ENCODE results near the gene MAPRE3. TPM values are rescaled to one million over a fixed set of nuclear protein-coding genes. Genes with fewer than 3 reads are reported as not detected.

MAPRE3 gene
- total RNA-seq, 4 donors from 2014 or later: 23.8 to 63.6 (median 35.7) TPM

DNA sequence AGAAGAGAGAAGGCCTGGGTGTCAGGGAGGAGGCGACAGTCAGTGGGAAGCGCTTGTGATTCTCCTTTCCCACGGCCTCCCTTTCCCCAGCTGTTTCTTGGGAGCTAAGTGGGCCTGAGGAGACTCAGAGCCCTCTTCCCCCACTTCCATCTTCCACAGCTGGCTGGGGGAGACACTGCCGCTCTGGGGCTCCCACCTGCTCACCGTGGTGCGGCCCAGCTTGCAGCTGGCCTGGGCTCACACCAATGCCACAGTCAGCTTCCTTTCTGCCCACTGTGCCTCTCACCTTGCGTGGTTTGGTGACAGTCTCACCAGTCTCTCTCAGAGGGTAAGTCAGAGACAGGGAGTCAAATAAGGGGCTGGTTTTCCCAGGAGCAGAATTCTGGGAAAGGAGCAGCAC, 69.4 kb downstream of the MAPRE3 start:
- H3K4me3 ChIP-seq (ENCODE audit: low read depth, poor library complexity, severe bottlenecking): no peak overlapping the region
- intact Hi-C loops (cut with DNase I; ENCODE audit: low total_unique reads): no loop called here
- WGBS, 2 donors: 90 to 96% methylated on average over 7 of the region's 7 CpGs
- TF ChIP-seq, protein P1, sequence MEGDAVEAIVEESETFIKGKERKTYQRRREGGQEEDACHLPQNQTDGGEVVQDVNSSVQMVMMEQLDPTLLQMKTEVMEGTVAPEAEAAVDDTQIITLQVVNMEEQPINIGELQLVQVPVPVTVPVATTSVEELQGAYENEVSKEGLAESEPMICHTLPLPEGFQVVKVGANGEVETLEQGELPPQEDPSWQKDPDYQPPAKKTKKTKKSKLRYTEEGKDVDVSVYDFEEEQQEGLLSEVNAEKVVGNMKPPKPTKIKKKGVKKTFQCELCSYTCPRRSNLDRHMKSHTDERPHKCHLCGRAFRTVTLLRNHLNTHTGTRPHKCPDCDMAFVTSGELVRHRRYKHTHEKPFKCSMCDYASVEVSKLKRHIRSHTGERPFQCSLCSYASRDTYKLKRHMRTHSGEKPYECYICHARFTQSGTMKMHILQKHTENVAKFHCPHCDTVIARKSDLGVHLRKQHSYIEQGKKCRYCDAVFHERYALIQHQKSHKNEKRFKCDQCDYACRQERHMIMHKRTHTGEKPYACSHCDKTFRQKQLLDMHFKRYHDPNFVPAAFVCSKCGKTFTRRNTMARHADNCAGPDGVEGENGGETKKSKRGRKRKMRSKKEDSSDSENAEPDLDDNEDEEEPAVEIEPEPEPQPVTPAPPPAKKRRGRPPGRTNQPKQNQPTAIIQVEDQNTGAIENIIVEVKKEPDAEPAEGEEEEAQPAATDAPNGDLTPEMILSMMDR (IDR thresholded peaks at IDR 0.05): no peak
- no peak for TF ChIP-seq POLR2A (IDR thresholded peaks at IDR 0.05)
- no peak for DNase-seq (ENCODE audit: low spot score in 2 of 2)

DNA sequence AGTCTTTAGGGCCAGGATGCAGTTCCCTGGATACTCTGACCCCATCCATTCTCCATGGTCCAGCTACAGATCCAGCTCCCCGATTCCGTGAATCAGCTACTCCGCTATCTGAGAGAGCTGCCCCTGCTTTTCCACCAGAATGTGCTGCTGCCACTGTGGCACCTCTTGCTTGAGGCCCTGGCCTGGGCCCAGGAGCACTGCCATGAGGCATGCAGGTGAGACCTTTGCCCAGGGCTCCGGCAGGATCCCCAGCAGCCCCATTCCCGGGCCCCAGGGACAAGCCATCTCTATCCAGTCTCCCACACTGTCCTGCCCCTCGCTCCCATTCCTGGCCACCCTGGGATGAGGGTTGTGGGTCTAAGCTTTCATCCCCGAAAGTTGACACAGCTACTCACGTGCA, 69.8 kb downstream of the MAPRE3 start:
- H3K4me3 ChIP-seq (ENCODE audit: low read depth, poor library complexity, severe bottlenecking): no peak overlapping the region
- no peak for TF ChIP-seq POLR2A (IDR thresholded peaks at IDR 0.05)
- TF ChIP-seq, protein P1 (IDR thresholded peaks at IDR 0.05): no peak
- DNase-seq (ENCODE audit: low spot score in 2 of 2): no peak
- intact Hi-C loops (cut with DNase I; ENCODE audit: low total_unique reads): no loop called here
- 93 to 94% methylated on average over 8 of the region's 8 CpGs for WGBS, 2 donors

DNA sequence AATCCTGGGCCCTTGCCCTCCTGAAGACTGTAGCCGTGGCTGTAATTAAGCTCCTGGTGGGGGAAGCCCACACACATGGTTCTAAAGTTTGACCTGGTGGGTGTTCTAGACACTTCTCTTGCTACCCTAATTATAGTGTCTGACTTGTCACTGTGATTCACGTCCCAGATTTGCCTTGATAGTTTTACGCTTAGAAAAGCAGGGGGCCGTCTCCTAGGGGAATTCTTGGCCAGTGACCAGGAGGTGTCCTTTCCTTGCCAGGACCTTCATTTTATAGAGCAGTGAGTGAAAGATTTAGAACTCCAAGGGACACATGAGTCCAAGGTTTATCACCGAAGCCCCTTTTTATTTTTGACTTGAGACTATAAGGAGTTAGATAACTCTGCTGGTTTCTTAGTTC, 71.3 kb downstream of the MAPRE3 start:
- H3K4me3 ChIP-seq (ENCODE audit: low read depth, poor library complexity, severe bottlenecking): no peak overlapping the region
- no peak for DNase-seq (ENCODE audit: low spot score in 2 of 2)
- 55 to 65% methylated on average over 5 of the region's 5 CpGs for WGBS, 2 donors
- intact Hi-C loops (cut with DNase I; ENCODE audit: low total_unique reads): no loop called here
- TF ChIP-seq, protein P1 (IDR thresholded peaks at IDR 0.05): no peak
- no peak for TF ChIP-seq POLR2A (IDR thresholded peaks at IDR 0.05)

DNA sequence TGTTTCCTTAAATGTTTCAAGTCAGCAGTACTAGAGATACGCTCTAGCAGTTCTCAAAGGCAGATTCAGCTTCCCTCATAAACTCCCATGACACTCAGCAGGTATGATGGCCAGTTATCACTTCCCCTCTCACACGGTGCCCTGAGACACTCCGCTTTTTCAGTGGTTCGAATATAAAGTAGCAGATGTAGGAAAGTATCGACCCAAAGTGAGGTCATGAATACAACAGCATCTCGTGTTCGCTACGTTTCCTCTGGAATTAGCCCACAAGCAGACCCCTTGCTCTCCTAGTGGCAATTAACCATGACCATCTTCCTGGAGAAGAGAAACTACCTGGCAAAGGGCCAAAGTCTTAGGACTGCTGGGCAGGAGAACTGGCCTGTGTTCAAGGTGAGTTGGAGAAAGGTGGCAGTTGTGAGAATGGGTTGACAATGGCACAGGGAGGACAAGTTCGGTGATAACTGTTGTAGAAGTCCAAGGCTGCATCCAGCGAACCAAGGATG, 71.8 kb downstream of the MAPRE3 start:
- TF ChIP-seq, protein P1 (IDR thresholded peaks at IDR 0.05): no peak
- no peak for TF ChIP-seq POLR2A (IDR thresholded peaks at IDR 0.05)
- DNase-seq (ENCODE audit: low spot score in 2 of 2): no peak
- no peak overlapping the region for H3K4me3 ChIP-seq (ENCODE audit: low read depth, poor library complexity, severe bottlenecking)
- intact Hi-C loops (cut with DNase I; ENCODE audit: low total_unique reads): no loop called here
- 83% methylated on average over 10 of the region's 10 CpGs for WGBS, 2 donors

DNA sequence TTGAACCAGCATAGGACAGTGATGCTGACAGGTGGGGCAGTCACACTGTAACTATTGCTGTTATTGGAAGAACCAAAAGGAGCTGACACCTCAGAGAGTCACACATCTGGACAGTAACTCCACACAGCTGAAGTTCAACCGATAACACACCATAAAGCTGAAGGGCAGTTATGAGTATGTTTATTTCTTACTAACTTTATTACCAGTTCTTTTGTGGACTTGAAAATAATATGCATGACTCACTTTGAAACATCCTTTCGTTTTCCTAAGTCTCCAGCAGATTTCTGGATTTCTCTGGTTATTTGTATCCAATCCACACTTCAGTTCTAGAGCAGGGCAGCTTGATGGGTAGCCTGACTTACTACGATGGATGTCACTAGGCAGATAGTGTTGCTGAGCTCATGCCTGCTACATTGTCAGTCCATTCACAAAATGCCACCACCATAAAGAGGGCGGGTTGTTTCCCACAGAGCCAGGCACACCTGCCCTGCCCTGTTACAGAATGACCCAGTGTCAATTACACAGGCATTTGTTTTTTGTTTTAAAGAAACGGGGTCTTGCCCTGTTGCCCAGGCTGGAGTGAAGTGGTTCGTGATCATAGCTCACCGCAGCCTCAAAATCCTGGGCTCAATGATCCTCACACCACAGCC, 72.7 kb downstream of the MAPRE3 start:
- WGBS, 2 donors: 81 to 85% methylated on average over 7 of the region's 7 CpGs
- no peak for DNase-seq (ENCODE audit: low spot score in 2 of 2)
- TF ChIP-seq, protein P1 (IDR thresholded peaks at IDR 0.05): no peak
- TF ChIP-seq POLR2A (IDR thresholded peaks at IDR 0.05): no peak
- H3K4me3 ChIP-seq (ENCODE audit: low read depth, poor library complexity, severe bottlenecking): no peak overlapping the region
- intact Hi-C loops (cut with DNase I; ENCODE audit: low total_unique reads): no loop called here
